H1 (cell line): Measurements from ENCODE around the gene CEP41. TPM values are rescaled to one million over a fixed set of nuclear protein-coding genes. Genes with fewer than 3 reads are reported as not detected.

Experiments used
- CTCF ChIA-PET: fragments of 300-600 bp; sonication (Branson Sonifier 250); formaldehyde crosslinking; loops from one replicate; lab custom pipeline; 2021; ENCODE audit not compliant: partially characterized antibody; lab: Charles Lee
- POLR2A ChIA-PET: fragments of 300-600 bp; sonication (Branson Sonifier 250); formaldehyde crosslinking; loops from one replicate; lab custom pipeline; 2021; ENCODE audit warnings: inconsistent platforms; ENCODE audit not compliant: partially characterized antibody; lab: Charles Lee
- DNase-seq, 2 experiments: peaks; one replicate each; pipeline versions ENCODE4 v3.0.0 to v3.0.0-alpha.2; 2010 to 2022; ENCODE audit warnings: low spot score in 2 of 2, low read depth in 1 of 2, mixed read lengths in 1 of 2
- FAIRE-seq: peaks from 2 replicates; lab custom pipeline; 2011; peaks lifted over from hg19 to GRCh38; lab: Jason Lieb, UNC
- H2AFZ ChIP-seq: 2 replicates; pipeline ENCODE4 v1.8.1; 2012; ENCODE audit warnings: low read length, inconsistent platforms
- H2AK5ac ChIP-seq: 2 replicates; pipeline ENCODE4 v1.6.1; 2013; ENCODE audit warnings: low read depth, low read length
- H2BK120ac ChIP-seq: replicated peaks from 2 replicates; pipeline ENCODE3; 2013; ENCODE audit warnings: low read depth, low read length, inconsistent platforms
- H2BK12ac ChIP-seq: 2 replicates; pipeline ENCODE4 v1.6.1; 2013; ENCODE audit warnings: low read depth, low read length
- H2BK15ac ChIP-seq: 2 replicates; pipeline ENCODE4 v1.6.1; 2013; ENCODE audit warnings: low read length
- H2BK20ac ChIP-seq: 2 replicates; pipeline ENCODE4 v1.6.1; 2013; ENCODE audit warnings: low read length
- H2BK5ac ChIP-seq: 2 replicates; pipeline ENCODE4 v1.6.1; 2013; ENCODE audit warnings: low read depth, low read length
- H3K14ac ChIP-seq: 2 replicates; pipeline ENCODE4 v1.6.1; 2013; ENCODE audit warnings: inconsistent platforms; ENCODE audit not compliant: insufficient read length
- H3K18ac ChIP-seq: 2 replicates; pipeline ENCODE4 v1.6.1; 2013; ENCODE audit warnings: low read length; ENCODE audit errors: extremely low read depth
- H3K23ac ChIP-seq: 2 replicates; pipeline ENCODE4 v1.6.1; 2013; ENCODE audit warnings: inconsistent platforms; ENCODE audit not compliant: insufficient read length
- H3K23me2 ChIP-seq: 2 replicates; pipeline ENCODE4 v1.6.1; 2013; ENCODE audit warnings: low read depth, low read length
- H3K27ac ChIP-seq: 2 replicates; pipeline ENCODE4 v1.6.1; 2011; ENCODE audit warnings: low read depth, low read length, inconsistent platforms
- H3K27me3 ChIP-seq, 4 experiments: replicated peaks in 1 of 4; 1 replicate in 1 of 4; 2 replicates in 3 of 4; pipeline versions ENCODE4 v1.6.1 to v1.8.1; 2011 to 2013; ENCODE audit warnings: low read length in 3 of 4, mild to moderate bottlenecking in 3 of 4, inconsistent platforms in 2 of 4, mixed read lengths in 2 of 4, moderate library complexity in 1 of 4; ENCODE audit not compliant: control insufficient read depth in 3 of 4, insufficient read depth in 3 of 4; ENCODE audit errors: extremely low read depth in 1 of 4
- H3K36me3 ChIP-seq, 4 experiments: 2 replicates each; pipeline versions ENCODE4 v1.6.1 to v1.8.1; 2011 to 2013; ENCODE audit warnings: mild to moderate bottlenecking in 4 of 4, low read length in 3 of 4, moderate library complexity in 2 of 4, control low read depth in 1 of 4, inconsistent platforms in 1 of 4; ENCODE audit not compliant: insufficient read depth in 4 of 4, control insufficient read depth in 2 of 4
- H3K4ac ChIP-seq: replicated peaks from 2 replicates; pipeline ENCODE3; 2013; ENCODE audit warnings: low read length, low read depth, mixed read lengths, inconsistent platforms; ENCODE audit not compliant: insufficient read length
- H3K4me1 ChIP-seq, 4 experiments: replicated peaks in 1 of 4; 1 replicate in 1 of 4; 2 replicates in 3 of 4; pipeline versions ENCODE4 v1.6.1 to v1.8.1; 2011 to 2013; ENCODE audit warnings: low read length in 3 of 4, inconsistent platforms in 2 of 4, mixed read lengths in 1 of 4; ENCODE audit not compliant: insufficient read depth in 4 of 4, control insufficient read depth in 3 of 4
- H3K4me2 ChIP-seq, 2 experiments: 2 replicates each; pipeline versions ENCODE4 v1.6.1 to v1.8.1; 2011 to 2013; ENCODE audit warnings: low read depth in 2 of 2, low read length in 2 of 2, control low read depth in 1 of 2, inconsistent platforms in 1 of 2, mild to moderate bottlenecking in 1 of 2; ENCODE audit not compliant: insufficient read depth in 1 of 2
- H3K4me3 ChIP-seq, 4 experiments: fragments of 200-600, 300-600 bp in 1 of 4; sonication (generic), shearing (Covaris generic), sonication (Bioruptor Twin) in 1 of 4; 2 replicates each; pipeline versions ENCODE4 v1.5.1 to v1.8.1; 2011 to 2016; ENCODE audit warnings: low read length in 4 of 4, low read depth in 3 of 4, control low read depth in 2 of 4, inconsistent platforms in 2 of 4, mild to moderate bottlenecking in 2 of 4, mixed read lengths in 1 of 4, moderate library complexity in 1 of 4; ENCODE audit not compliant: insufficient read depth in 2 of 4; ENCODE audit errors: extremely low read depth in 1 of 4
- H3K56ac ChIP-seq: replicated peaks from 2 replicates; pipeline ENCODE3; 2013; ENCODE audit warnings: low read depth, mild to moderate bottlenecking, mixed read lengths, low read length, inconsistent platforms; ENCODE audit not compliant: insufficient read length
- H3K79me1 ChIP-seq: 2 replicates; pipeline ENCODE4 v1.6.1; 2013; ENCODE audit warnings: low read depth, low read length, control low read depth
- H3K79me2 ChIP-seq, 2 experiments: 2 replicates each; pipeline versions ENCODE4 v1.6.1 to v1.8.1; 2012 to 2013; ENCODE audit warnings: low read length in 2 of 2, mild to moderate bottlenecking in 2 of 2, inconsistent platforms in 1 of 2; ENCODE audit not compliant: insufficient read depth in 2 of 2, control insufficient read depth in 1 of 2
- H3K9ac ChIP-seq, 4 experiments: replicated peaks in 1 of 4; 1 replicate in 1 of 4; 2 replicates in 3 of 4; pipeline versions ENCODE4 v1.6.1 to v1.8.1; 2011 to 2013; ENCODE audit warnings: low read depth in 3 of 4, low read length in 3 of 4, control low read depth in 2 of 4, mild to moderate bottlenecking in 2 of 4, moderate library complexity in 2 of 4, inconsistent platforms in 1 of 4; ENCODE audit errors: extremely low read depth in 1 of 4
- H3K9me3 ChIP-seq, 2 experiments: 2 replicates each; pipeline versions ENCODE4 v1.6.1 to v1.8.1; 2012 to 2013; ENCODE audit warnings: mild to moderate bottlenecking in 2 of 2, moderate library complexity in 2 of 2, control low read depth in 1 of 2, inconsistent platforms in 1 of 2, low read depth in 1 of 2, low read length in 1 of 2, mixed read lengths in 1 of 2; ENCODE audit not compliant: insufficient read depth in 2 of 2
- H4K20me1 ChIP-seq, 2 experiments: replicated peaks in 1 of 2; 2 replicates each; pipeline versions ENCODE3 to v1.8.1; 2011 to 2013; ENCODE audit warnings: inconsistent platforms in 2 of 2, low read length in 2 of 2, mild to moderate bottlenecking in 1 of 2; ENCODE audit not compliant: insufficient read depth in 2 of 2, control insufficient read depth in 1 of 2
- H4K5ac ChIP-seq: 2 replicates; pipeline ENCODE4 v1.6.1; 2013; ENCODE audit warnings: low read length, low read depth, mixed read lengths, inconsistent platforms; ENCODE audit not compliant: insufficient read length
- H4K8ac ChIP-seq: 2 replicates; pipeline ENCODE4 v1.8.0; 2013; ENCODE audit warnings: mild to moderate bottlenecking, moderate library complexity, low read length, inconsistent platforms; ENCODE audit not compliant: insufficient read depth; ENCODE audit errors: extremely low read depth
- H4K91ac ChIP-seq: replicated peaks from 2 replicates; pipeline ENCODE3; 2013; ENCODE audit warnings: low read length, mixed read lengths, inconsistent platforms; ENCODE audit not compliant: insufficient read length
- BACH1 ChIP-seq: IDR thresholded peaks from 2 replicates; pipeline ENCODE4 v1.6.1; 2012; ENCODE audit warnings: low read length, improper control_type of control experiment
- BRCA1 ChIP-seq: IDR thresholded peaks from 2 replicates; pipeline ENCODE4 v1.6.1; 2012; ENCODE audit warnings: low read depth, low read length, improper control_type of control experiment
- EP300 ChIP-seq, 2 experiments: IDR thresholded peaks; 1 replicate in 1 of 2; 2 replicates in 1 of 2; pipeline ENCODE4 v1.6.1; 2011 to 2012; ENCODE audit warnings: low read depth in 2 of 2, low read length in 2 of 2, mild to moderate bottlenecking in 2 of 2, borderline replicate concordance in 1 of 2, inconsistent platforms in 1 of 2, moderate library complexity in 1 of 2
- GTF2F1 ChIP-seq: IDR thresholded peaks from 2 replicates; pipeline ENCODE4 v1.6.1; 2012; ENCODE audit warnings: low read depth, low read length, improper control_type of control experiment, borderline replicate concordance
- HDAC2 ChIP-seq, 2 experiments: fragments of 300-600 bp in 1 of 2; sonication (generic) in 1 of 2; IDR thresholded peaks; 2 replicates each; pipeline ENCODE4 v1.6.1; 2011 to 2012; ENCODE audit warnings: low read depth in 2 of 2, low read length in 2 of 2, mild to moderate bottlenecking in 2 of 2, moderate library complexity in 2 of 2, borderline replicate concordance in 1 of 2, inconsistent platforms in 1 of 2
- KDM1A ChIP-seq: fragments of 200-600, 300-600 bp; sonication (generic); IDR thresholded peaks from 2 replicates; pipeline ENCODE4 v1.7.1; 2016; ENCODE audit warnings: mild to moderate bottlenecking, low read length, borderline replicate concordance
- KDM4A ChIP-seq: IDR thresholded peaks from one replicate; pipeline ENCODE4 v1.7.1; 2012; ENCODE audit warnings: low read depth, mild to moderate bottlenecking, moderate library complexity, low read length, inconsistent platforms; ENCODE audit not compliant: severe bottlenecking
- SIN3A ChIP-seq, 2 experiments: IDR thresholded peaks in 1 of 2; conservative IDR thresholded peaks in 1 of 2; 2 replicates each; pipeline ENCODE4 v1.6.1; 2011 to 2012; ENCODE audit warnings: low read length in 2 of 2, improper control_type of control experiment in 1 of 2, low read depth in 1 of 2, mild to moderate bottlenecking in 1 of 2
- TCF12 ChIP-seq: IDR thresholded peaks from 2 replicates; pipeline ENCODE4 v1.6.1; 2011; ENCODE audit warnings: low read depth, mild to moderate bottlenecking, low read length
- WGBS, 2 experiments: shearing (Covaris generic) in 1 of 2; methylation state at CpG; one replicate each; pipeline versions ENCODE4 v1.1.6 to v1.1.7; 2013 to 2015; ENCODE audit warnings: low lambda C conversion rate in 2 of 2, mixed read lengths in 2 of 2, inconsistent platforms in 1 of 2, low coverage in 1 of 2, missing lambda C conversion rate in 1 of 2; ENCODE audit not compliant: insufficient replicate concordance in 2 of 2, insufficient coverage in 1 of 2, insufficient read length in 1 of 2; ENCODE audit errors: extremely low coverage in 1 of 2, missing lambda C conversion rate in 1 of 2; 5-methylcytosine and 5-hydroxymethylcytosine counted together
- polyA plus RNA-seq, 7 experiments: library from polyadenylated mRNA; depleted of rRNA in 3 of 7; stranded (reverse) in 5 of 7; unstranded in 2 of 7; fragments of >200 nt in 5 of 7; fragments of 200-250 nt in 2 of 7; gene quantifications; 1 replicate in 5 of 7; 2 replicates in 1 of 7; 4 replicates in 1 of 7; pipeline versions ENCODE4 v1.2.1 to v1.2.3, GENCODE V29; 2011 to 2013; ENCODE audit warnings: missing spikeins in 2 of 7, mixed read lengths in 2 of 7
- total RNA-seq: library from RNA; stranded (reverse); fragmentation: NEBNext Ultra II Directional; extraction: Animal tissue kit (Norgen Biotek cat#: 25700); gene quantifications from 2 replicates; pipeline ENCODE4 v1.2.1, GENCODE V29; 2021
- TF ChIP-seq, protein P1 (sequence below), 3 experiments: IDR thresholded peaks; 1 replicate in 2 of 3; 2 replicates in 1 of 3; pipeline versions ENCODE4 v1.5.1 to v1.6.1; 2011; ENCODE audit warnings: low read length in 3 of 3, mild to moderate bottlenecking in 3 of 3, inconsistent platforms in 2 of 3, low read depth in 1 of 3, moderate library complexity in 1 of 3; ENCODE audit not compliant: insufficient read depth in 1 of 3; ENCODE audit errors: control extremely low read depth in 1 of 3

Gene CEP41
- total and polyA plus RNA-seq, 2 of the 8 experiments (the other 6 are each of a cell fraction or from before 2014, with no cell fraction given): 9.3 to 12.8 TPM

DNA sequence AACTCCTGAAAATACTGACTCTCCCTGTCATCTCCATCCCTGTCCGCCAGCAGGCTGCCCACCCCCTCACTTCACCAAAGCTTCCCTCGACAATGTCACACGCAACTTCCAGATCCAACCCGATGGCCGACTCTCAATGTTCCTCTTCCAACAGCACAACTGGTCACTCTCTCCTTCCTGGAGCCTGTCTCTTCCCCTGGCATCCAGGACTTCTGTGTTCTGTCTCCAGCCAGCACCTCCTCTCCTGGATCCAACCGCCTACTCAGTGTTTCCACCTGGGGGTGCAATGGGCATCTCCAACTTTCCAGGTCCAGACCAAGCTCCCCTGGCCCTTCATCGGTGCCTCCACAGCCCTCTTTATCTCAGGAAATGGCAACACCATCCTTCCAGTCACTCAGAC is 87.6 kb downstream of the CEP41 start:
- H3K9ac ChIP-seq: no peak overlapping the region
- ChIA-PET POLR2A (interaction anchor here (0.7 kb wide), 1 partner anchor 137 kb away, joined by 3 read pairs; no protein-coding TSS in a partner anchor), CTCF (interaction anchor here (1.0 kb wide), 1 partner anchor 28 kb away, joined by 4 read pairs; no protein-coding TSS in a partner anchor)
- no peak overlapping the region for H2BK120ac ChIP-seq
- DNase-seq: no peak
- H4K20me1 ChIP-seq: no peaks in the 10 kb centered on the region
- no peaks in the 10 kb centered on the region for H3K36me3 ChIP-seq
- no peaks in the 10 kb centered on the region for H3K79me1 ChIP-seq
- H3K9me3 ChIP-seq: no peaks in the 10 kb centered on the region
- no peak overlapping the region for H3K4me3 ChIP-seq
- no peak overlapping the region for H3K56ac ChIP-seq
- H3K23ac ChIP-seq: no peak overlapping the region
- H3K18ac ChIP-seq: no peak overlapping the region
- no peak for FAIRE-seq
- H3K4me2 ChIP-seq: no peak overlapping the region
- H3K4me1 ChIP-seq: peaks cover 5 to 24% (median 17%) of the 10 kb centered on the region in 4 experiments
- H2BK12ac ChIP-seq: peak overlapping the region; percentile 68; the same call in 1 of the 2 replicates
- H3K27ac ChIP-seq: no peak overlapping the region
- H4K5ac ChIP-seq: no peak overlapping the region
- no peak overlapping the region for H2AFZ ChIP-seq
- no peak overlapping the region for H4K91ac ChIP-seq
- H2BK15ac ChIP-seq: 0 out of 2 replicates have a peak overlapping the region, but pooled peaks have one; percentile 29
- H2AK5ac ChIP-seq: no peak overlapping the region; the same call in 1 of the 2 replicates
- no peak overlapping the region for H2BK20ac ChIP-seq
- H3K4ac ChIP-seq: no peak overlapping the region
- no peaks in the 10 kb centered on the region for H3K79me2 ChIP-seq
- no peak overlapping the region for H2BK5ac ChIP-seq
- no peak overlapping the region for H3K14ac ChIP-seq
- no peaks in the 10 kb centered on the region for H3K23me2 ChIP-seq
- no peak overlapping the region; the same call in 1 of the 2 replicates for H4K8ac ChIP-seq
- H3K27me3 ChIP-seq: no peaks in the 10 kb centered on the region
- 90% methylated on average over 7 of the region's 7 CpGs; no CpG with 5 or more reads in 1 of the 2 experiments for WGBS, 2 experiments
- no peak for TF ChIP-seq BRCA1
- TF ChIP-seq, protein P1, sequence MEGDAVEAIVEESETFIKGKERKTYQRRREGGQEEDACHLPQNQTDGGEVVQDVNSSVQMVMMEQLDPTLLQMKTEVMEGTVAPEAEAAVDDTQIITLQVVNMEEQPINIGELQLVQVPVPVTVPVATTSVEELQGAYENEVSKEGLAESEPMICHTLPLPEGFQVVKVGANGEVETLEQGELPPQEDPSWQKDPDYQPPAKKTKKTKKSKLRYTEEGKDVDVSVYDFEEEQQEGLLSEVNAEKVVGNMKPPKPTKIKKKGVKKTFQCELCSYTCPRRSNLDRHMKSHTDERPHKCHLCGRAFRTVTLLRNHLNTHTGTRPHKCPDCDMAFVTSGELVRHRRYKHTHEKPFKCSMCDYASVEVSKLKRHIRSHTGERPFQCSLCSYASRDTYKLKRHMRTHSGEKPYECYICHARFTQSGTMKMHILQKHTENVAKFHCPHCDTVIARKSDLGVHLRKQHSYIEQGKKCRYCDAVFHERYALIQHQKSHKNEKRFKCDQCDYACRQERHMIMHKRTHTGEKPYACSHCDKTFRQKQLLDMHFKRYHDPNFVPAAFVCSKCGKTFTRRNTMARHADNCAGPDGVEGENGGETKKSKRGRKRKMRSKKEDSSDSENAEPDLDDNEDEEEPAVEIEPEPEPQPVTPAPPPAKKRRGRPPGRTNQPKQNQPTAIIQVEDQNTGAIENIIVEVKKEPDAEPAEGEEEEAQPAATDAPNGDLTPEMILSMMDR (IDR thresholded peaks at IDR 0.05; ENCODE audit: control extremely low read depth in 1 of 3, insufficient read depth in 1 of 3, low read depth in 1 of 3, low read length in 3 of 3): peak; percentile 12 to 13 (median 13); a peak in 3 of 4 replicates
- no peak for TF ChIP-seq TCF12
- no peak for TF ChIP-seq SIN3A (conservative IDR thresholded peaks at IDR 0.05 in 1 of 2, IDR thresholded peaks at IDR 0.05 in 1 of 2; ENCODE audit: low read depth in 1 of 2, low read length in 2 of 2)
- no peak for TF ChIP-seq KDM4A
- TF ChIP-seq KDM1A: no peak
- no peak for TF ChIP-seq BACH1
- no peak for TF ChIP-seq HDAC2 (IDR thresholded peaks at IDR 0.05; ENCODE audit: borderline replicate concordance in 1 of 2, low read depth in 2 of 2, low read length in 2 of 2)
- TF ChIP-seq GTF2F1: no peak
- no peak for TF ChIP-seq EP300 (IDR thresholded peaks at IDR 0.05; ENCODE audit: borderline replicate concordance in 1 of 2, low read depth in 2 of 2, low read length in 2 of 2)
